ENCODE data around the gene VPS37D.

DNA sequence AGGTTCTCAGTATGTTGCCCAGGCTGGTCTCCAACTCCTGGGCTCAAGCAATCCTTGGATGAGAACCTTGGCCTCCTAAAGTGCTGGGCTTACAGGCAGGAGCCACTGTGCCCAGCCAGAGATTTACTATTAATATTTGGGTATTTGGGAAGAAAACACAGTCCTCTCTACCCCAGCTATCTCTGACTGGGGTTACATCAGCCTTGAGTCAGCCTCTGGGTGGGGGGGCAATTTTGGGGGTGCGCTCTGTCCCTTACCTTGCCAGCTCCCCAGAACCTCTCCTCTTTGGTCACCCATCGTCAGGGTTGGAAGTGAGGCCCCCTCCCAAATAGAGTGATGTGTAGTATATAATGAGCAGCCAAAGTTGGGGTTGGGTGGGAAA is 45.1 kb upstream of the VPS37D start:
- TF ChIP-seq ESRRA (CRISPR knock-in tag; IDR thresholded peaks at IDR 0.05; ENCODE audit: borderline replicate concordance) (no peak), ZNF138 (CRISPR knock-in tag; conservative IDR thresholded peaks at IDR 0.05) (no peak)
- TF ChIP-seq, protein P1, sequence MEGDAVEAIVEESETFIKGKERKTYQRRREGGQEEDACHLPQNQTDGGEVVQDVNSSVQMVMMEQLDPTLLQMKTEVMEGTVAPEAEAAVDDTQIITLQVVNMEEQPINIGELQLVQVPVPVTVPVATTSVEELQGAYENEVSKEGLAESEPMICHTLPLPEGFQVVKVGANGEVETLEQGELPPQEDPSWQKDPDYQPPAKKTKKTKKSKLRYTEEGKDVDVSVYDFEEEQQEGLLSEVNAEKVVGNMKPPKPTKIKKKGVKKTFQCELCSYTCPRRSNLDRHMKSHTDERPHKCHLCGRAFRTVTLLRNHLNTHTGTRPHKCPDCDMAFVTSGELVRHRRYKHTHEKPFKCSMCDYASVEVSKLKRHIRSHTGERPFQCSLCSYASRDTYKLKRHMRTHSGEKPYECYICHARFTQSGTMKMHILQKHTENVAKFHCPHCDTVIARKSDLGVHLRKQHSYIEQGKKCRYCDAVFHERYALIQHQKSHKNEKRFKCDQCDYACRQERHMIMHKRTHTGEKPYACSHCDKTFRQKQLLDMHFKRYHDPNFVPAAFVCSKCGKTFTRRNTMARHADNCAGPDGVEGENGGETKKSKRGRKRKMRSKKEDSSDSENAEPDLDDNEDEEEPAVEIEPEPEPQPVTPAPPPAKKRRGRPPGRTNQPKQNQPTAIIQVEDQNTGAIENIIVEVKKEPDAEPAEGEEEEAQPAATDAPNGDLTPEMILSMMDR (IDR thresholded peaks at IDR 0.05), result no peak
- TF ChIP-seq, protein P2, sequence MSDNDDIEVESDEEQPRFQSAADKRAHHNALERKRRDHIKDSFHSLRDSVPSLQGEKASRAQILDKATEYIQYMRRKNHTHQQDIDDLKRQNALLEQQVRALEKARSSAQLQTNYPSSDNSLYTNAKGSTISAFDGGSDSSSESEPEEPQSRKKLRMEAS (CRISPR knock-in tag; IDR thresholded peaks at IDR 0.05), result no peak

Measured in WTC11 (cell line).